Retinal pigment epithelial cell (primary cell): Measurements from ENCODE around the gene SFXN5.

Experiments used
- DNase-seq: peaks from one replicate; pipeline ENCODE4 v3.0.0-alpha.2; 2010; ENCODE audit warnings: low read depth
- H3K4me3 ChIP-seq: 2 replicates; pipeline ENCODE4 v1.5.1; 2011; ENCODE audit warnings: mild to moderate bottlenecking, low read length, control low read depth, moderate library complexity
- CTCF ChIP-seq: conservative IDR thresholded peaks from 2 replicates; pipeline ENCODE4 v1.5.1; 2011; ENCODE audit warnings: low read depth, low read length, control low read depth, inconsistent platforms

The SFXN5 gene

DNA sequence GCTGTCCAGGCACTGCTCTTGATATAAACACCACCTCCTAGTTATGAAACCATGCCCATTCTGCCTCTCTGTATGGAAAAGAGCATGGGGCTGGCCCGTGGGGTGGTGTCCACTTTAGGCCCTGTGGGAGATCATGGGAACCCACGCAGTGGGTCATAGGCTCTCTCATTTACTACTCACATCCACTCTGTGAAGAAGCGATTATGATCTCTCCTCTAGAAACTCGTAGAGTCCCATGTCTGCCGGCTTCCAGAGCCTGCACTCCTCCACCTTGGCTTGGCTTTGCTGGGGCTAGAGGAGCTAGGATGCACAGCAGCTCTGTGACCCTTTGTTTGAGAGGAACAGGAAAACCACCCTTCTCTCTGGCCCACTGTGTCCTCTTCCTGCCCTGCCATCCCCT, 138.3 kb downstream of the SFXN5 start:
- DNase-seq = no peak
- TF ChIP-seq CTCF = no peak
- no peak overlapping the region for H3K4me3 ChIP-seq

DNA sequence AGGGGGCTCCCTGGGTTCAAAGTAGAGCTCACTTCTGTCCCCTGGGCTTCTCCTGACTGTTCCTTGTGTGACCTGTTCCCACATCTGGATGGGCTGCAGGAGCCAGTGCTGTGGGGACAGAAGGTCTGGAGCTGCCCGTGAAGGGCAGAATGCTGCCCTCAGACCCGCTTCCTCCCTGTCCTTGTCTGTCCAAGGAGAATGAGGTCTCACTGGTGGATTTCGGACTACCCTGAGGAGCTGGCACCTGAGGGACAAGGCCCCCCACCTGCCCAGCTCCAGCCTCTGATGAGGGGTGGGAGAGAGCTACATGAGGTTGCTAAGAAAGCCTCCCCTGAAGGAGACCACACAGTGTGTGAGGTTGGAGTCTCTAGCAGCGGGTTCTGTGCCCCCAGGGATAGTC, 138.7 kb downstream of the SFXN5 start:
- TF ChIP-seq CTCF = no peak
- no peak overlapping the region for H3K4me3 ChIP-seq
- no peak for DNase-seq

DNA sequence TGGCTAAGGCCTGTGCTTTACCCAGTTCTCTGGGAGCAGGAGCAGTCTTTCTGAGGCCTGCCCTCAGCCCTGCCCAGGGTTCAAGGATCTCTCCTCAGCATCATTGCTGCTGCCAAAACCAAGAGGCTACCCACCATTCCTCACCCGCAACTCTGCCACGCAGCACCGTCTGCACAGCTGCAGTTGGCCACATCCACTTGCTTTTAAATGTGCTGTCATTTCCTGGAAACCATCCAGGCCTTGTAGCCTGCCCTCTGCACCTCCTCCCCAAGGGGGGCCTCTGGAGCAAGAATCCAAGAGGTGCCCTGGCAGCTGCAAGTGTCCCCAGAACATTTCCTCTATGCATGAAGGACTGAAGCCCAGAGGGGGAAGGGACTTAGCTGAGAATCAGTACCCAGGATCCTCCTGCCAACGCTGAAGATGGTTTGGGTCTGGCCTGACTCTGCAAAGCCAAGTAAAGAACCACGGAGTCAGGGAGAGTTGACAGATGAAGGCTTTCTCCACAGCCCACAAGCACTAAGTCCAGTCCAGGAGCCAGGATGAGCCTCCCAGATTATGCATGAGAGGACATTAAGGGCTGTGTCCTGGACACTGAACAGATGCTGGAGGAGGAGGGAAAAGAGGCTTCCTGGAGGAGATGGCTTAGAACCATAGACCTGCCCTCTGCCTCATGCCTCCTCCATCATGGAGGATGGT, 139.3 kb downstream of the SFXN5 start:
- TF ChIP-seq CTCF = no peak
- no peak for DNase-seq
- no peak overlapping the region for H3K4me3 ChIP-seq

DNA sequence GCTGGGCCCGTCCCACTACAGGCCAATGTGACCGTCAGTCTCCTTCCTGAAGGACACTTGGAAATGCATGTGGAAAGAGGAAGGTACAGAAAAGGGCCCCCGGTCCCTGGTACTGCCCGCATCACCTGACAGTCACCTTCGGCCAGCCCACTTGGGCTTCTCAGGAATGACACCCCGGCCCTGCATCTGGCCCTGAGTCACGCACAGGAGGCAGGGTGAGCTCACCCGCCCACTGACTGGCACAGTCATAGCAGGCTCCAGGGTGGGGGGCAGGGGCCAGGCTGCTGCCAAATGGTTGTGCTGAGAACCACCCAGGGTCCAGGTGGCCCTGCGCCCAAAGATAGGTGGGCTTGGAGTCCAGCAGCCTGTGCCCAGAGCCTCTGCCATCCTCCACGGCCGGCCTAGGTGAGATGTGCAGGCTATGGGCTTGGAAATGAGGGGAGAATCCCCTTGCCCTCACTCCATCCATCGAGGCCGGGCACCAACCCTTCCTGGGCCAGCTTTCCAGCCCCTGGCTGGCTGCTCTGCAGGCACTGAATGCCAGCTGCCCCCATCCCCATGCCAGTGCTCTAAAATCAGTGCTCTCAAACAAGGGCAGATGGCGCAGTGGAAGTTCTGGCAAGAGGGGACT, 140.1 kb downstream of the SFXN5 start:
- H3K4me3 ChIP-seq = no peak overlapping the region
- TF ChIP-seq CTCF = no peak
- DNase-seq = peak; percentile 30

DNA sequence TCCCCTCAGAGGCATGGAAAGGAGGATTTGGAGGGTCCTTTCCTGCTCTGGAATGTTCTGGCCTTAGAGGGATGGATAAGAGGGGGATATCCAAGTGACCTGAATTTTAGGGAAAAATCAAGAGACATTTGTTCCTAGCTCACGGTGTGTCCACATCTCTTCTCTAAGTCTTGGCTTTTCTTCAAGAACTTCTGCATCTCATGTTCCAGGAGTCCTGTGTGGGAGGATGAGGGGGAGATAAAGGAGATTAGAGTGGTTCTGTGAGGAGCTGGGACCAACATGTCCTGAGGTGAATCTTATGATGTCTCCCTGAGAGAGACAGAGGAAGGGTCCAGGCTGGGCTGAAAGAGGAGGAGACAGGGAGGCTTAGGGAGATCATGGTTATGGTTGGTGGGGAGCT, 142.5 kb downstream of the SFXN5 start:
- no peak for DNase-seq
- H3K4me3 ChIP-seq = no peak overlapping the region
- no peak for TF ChIP-seq CTCF

- H3K4me3 ChIP-seq = no peak overlapping the region
- DNase-seq = no peak
- no peak for TF ChIP-seq CTCF
Observed at GRCh38 chr2:72927619-72928550, 143.6 kb downstream of the SFXN5 start.
